NCI-H128 (cell line): ENCODE data around the gene HMG20A.

Experiments used
- DNase-seq: peaks from one replicate; lab custom pipeline; 2025; ENCODE audit not compliant: unreplicated experiment; lab: John Stamatoyannopoulos, UW

The HMG20A gene

DNA sequence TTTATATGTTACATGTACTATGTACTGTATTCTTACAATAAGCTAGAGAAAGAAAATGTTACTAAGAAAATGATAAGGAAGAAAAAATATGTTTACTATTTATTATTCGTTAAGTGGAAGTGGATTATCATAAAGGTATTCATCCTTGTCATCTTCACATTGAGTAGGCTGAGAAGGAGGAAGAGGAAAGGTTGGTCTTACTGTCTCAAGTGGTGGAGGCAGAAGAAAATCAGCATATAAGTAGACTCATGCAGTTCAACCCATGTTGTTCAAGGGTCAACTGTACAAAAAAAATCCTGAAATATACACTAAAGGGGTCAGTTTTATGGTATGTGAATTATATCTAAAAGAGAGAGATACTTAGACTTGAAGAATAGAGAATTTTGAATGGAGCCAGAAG is 5.7 kb downstream of the HMG20A start:
- DNase-seq, result no peak

DNA sequence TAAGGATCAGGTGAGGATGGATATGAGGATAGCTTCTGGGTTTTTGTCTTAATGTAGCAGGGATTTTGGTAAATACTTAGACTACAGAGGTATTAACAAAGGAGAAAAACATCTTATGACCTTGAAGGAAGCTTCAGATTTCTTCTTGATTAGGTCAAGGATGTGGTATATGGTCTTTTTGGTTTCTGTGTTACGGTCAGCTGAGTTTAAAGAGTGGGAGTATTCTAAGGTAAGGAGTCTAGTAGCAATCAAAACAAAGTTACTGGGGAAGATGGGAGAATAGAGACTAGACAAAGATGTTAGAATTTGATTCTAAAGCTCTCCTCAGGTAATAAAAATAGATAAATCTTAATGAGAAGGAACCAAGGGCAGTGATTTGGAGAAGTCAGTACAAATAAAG is 6.2 kb downstream of the HMG20A start:
- DNase-seq, result no peak

DNA sequence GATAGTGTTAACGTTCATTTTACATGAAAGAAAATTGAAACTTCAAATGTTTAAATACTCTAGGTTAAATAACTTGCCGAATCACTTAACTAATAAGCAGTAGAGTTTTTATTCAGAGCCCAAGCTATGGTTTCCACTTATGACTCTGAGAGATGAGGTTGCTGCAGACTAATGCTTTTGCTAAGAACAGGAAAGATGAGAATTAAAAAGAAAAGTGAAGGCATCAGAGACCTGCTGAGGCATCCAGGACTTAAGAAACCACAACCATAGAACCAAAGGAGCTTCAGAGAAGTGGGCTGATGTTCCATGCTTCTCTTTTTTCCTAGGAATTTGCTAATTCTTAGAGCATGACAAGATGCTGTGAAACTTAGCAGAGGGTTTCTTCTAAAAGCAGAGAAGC is 9.5 kb downstream of the HMG20A start:
- DNase-seq, result no peak

DNA sequence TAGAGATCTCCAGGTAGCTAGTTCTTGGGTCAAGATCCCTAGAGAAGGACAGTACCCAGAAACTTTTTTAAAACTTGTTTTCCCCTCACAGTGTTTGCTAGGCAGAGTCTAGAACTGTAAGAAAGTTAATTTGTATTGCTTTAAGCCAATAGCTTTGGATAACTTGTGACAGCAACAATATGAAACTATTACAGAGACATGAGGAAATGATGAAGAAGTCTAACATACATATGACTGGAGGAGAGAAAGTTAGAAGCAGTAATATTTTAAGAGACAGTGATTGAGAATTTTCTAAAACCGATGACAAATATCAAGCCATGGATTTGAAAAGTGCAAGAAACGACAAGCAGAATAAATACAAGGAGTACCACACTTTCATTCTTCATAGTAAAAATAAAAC is 10.0 kb downstream of the HMG20A start:
- DNase-seq, result no peak

DNA sequence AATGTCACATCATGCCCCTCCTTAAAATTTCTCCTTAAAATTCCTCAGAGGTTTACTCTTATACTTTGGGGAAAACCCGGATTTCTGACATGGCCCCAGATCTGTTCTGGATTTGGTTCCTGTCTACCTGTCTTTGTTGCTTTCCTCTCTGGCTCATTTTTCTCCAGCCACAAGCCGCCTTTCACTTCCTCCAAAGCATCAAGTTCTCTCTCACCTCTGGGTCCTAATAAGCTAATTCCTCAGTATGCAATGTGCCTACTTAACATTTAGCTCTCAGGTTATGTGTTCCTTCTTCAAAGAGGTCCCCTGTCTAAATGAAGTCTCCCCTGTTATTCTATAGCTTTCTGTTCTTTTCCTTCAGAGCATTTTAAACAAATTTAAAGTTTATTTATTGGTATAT is 16.1 kb downstream of the HMG20A start:
- DNase-seq, result no peak

DNA sequence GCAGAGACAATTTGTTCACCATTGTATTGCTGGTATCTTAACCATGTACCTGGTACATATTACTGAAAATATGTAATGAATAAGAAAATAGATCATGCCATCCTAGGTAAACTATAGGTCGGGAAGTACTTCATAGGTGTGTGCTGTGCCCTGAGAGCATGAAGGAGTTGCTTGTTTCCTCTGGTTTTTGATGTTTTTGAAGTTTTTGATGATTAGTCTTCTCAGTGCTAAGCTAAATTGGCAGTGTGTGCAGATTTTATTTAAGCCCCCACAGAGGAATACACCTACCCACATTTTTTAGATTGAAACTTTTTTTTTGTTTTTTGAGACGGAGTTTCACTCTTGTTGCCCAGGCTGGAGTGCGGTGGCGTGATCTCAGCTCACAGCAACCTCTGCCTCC is 16.6 kb downstream of the HMG20A start:
- no peak for DNase-seq

DNA sequence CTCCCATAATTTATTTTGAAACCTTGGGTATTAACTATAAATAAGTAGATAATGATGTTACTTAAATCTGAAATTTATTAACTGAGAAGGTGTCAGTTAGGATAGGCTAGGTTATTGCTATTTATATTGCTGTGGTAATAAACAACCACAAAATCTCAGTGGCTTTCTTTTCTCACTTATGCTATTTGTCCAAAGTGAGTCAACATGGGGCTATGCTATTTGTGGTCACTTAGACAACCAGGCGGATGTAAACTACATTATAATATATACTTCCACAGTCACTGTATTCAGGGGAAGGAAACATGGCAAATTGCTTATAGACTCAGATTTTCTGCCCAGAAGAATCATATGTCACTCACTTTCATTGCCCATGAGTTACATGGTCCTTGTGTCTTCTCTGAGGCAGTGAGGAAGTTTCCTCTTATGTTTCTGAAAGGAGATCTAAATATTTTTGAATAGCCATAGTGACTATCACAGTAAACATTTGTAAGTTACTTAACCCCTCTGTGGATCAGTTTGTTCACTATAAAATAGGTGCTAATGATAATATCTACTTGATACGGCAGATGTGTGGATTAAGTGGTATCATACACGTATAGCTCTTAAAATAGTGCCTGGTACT is 19.8 kb downstream of the HMG20A start:
- no peak for DNase-seq

DNA sequence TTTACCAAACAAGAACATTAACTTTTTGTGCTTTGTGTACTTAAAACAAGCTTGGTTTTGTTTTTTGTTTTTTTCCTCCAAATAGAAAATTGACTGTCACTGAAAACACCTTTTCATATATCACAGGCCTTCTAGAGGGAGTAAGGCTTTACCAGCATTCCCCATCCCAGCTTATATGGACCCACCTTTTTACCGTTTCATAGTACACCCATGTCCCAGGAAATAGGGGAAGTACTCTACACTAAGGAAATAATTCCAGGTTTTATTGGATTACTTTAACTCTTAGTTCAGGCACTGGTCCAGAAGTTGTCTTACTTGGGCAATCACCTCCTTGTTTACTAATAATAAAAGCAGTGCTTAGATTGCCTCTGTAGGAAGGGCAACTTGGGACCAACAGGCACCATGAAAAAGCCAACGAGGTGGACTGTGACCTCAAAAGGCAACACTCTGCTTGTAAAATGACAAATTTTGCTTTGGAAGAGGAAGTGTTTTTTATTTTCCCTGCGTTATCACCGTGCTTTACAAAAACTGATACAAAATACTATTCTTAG is 26.2 kb downstream of the HMG20A start:
- no peak for DNase-seq

DNA sequence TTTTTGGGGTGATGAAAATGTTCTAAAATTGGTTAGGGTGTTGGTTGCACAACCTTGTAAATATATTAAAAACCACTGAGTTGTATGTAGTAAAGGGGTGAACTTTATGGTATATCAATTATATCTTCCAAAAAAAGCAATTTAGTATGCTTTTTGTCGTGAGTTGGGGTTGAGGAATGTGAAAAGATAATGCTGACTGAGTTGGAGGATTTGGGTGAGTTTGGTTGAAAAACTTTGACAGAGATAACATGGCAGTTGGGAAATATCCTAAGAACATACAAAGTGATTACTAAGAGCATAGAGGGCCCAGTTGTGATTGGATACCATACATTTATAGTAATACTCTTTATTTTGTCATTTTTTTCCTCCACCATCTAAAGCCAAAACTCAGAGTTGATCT is 33.6 kb downstream of the HMG20A start:
- no peak for DNase-seq

DNA sequence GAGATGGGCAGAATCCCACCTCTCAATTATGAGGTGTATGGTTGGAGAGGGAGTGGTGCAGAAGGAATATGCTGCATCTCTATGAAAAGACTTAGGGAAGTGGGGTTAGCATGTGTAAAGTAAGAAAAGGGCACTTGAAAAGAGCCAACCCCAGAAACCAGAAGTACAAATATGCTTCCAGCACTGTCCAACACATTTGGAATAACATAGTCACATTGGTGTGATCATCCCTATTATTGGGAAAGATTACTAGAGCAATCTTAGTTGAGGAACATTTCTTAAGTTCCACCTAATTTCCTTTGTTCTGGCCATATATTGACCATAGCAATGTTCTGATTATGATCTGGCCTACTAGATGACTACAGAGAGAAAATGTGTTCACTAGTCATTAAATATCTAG is 34.3 kb downstream of the HMG20A start:
- DNase-seq, result no peak

DNA sequence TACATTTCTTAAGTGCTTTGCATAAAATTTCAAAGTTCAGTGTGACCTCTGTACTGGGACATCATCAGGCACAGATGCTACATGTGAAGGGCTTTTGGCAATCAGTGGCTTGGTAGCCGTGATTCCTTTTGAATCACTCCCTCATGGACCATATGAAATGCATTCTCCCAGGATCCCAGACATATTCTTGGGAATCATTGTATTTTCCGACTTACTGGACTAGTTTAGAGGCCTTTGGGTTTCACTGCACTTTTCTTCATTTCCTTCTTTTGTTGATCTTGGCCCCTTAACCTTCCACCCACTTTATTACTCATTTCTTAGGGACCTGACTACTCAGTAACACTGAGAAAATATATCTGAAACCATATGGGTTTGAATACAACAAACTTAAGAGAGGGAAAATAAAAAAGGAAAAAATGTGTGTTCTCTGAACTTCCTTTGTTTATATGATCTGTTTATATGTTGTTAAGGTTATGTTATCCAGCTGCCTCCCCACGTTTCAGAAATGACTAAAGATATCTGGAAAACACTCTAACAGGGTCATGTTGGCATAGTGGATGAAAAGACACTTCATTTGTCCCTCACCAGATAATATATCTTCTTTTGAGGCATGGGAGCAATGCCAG is 35.1 kb downstream of the HMG20A start:
- DNase-seq, result no peak

DNA sequence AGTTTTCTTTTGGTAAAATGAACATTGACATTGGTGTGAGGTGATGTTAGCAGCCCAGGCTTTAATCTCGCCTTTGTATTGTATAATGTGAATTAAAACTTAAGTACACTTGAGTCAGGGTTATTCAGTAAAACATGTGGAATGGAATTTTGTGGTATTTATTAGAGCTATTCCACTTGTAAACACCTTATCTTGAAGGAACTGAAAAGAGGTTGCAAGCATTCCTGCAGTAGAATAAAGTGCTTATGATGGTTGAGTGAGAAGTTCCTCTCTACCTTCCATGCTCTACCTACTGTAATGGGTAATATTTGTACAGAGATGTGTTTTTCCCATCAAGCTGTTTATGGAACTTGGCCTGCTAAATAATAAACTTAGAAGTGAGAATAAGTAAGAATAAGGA is 36.1 kb downstream of the HMG20A start:
- DNase-seq, result no peak

DNA sequence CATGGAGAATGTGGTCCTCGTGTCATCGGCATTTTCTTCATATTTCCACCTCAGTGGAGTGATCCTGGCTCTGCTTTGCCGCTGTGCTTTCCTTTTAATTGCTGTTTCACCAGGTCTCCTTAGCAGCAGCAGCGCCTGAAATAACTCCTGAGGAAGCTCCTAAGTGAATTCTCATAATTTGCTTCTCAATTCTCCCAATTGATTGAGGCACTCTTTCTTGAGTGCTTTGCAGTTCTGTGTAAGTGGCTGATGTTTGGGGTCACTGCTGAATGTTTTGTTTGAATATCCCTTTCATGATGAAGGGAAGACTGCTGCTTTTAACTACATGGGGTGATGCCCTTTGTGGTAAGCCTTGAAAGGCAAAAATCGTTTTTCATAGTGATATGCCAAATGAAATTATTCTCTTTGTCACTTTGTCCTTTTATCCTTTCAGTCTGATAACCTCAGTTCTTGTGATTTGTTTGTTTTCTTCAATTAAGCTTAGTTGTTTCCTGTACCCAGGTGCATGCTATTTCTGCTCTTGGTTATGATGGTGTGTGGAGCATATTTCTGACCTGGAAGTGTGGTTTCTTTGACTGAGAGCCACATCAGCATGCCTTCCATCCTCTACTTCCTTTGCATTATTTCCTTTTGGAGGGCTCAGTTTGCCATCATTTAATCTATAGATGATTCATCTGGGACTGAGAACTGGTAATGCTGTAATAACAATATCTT is 36.7 kb downstream of the HMG20A start:
- DNase-seq, result no peak

DNA sequence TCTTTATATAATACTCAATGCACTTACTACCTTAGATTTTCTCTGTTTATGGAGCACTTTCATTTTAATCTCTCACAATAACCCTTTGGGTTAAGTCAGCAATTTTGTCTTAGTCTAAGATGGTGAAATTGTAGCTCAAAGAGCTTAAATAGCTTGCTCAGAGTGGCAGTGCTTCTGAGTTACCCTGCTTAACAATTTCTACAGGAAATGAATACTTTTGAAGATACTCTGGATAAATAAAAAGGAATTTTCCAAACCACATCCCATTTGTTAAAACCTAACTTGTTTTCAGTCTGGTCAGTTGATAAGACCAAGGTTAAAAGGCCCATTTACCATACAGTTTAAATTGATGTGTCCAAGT is 37.2 kb downstream of the HMG20A start:
- no peak for DNase-seq

DNA sequence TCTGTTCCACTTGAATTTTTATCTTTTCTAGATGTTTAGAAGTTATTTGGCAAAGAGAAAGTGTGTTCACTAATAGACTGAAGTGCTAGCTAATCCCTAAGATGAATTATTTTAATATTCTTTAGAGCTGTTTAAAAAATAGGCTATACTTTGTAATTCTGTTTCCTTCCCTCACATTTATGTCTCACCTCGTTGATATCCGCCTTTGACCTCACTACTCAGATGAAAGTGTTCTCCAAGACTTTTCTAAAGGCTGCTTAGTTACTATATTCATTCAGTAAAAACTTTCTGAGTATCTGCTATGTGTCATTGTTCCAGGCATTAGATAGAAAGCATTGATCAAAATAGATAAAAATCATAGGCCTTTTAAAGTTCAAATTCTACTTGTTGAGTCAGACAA is 38.3 kb downstream of the HMG20A start:
- no peak for DNase-seq

DNA sequence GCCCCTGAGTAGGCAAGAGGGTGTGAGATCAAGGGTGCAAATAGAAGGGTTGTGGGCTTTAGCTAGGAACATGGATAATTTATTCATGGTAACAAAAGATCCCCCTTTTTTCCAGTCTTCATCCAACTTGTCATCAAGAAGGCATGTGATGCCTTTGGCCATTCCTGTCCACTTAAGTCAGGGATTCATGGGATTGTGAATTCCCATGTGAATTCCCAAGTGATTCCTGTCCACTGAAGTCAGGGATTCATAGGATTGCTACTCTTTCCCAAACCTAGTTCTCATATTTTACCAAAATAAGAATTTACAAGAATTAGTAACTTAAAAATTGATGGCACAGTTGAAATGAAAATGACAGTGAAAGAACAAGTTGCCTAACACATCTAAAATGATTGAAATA is 40.8 kb downstream of the HMG20A start:
- no peak for DNase-seq

DNA sequence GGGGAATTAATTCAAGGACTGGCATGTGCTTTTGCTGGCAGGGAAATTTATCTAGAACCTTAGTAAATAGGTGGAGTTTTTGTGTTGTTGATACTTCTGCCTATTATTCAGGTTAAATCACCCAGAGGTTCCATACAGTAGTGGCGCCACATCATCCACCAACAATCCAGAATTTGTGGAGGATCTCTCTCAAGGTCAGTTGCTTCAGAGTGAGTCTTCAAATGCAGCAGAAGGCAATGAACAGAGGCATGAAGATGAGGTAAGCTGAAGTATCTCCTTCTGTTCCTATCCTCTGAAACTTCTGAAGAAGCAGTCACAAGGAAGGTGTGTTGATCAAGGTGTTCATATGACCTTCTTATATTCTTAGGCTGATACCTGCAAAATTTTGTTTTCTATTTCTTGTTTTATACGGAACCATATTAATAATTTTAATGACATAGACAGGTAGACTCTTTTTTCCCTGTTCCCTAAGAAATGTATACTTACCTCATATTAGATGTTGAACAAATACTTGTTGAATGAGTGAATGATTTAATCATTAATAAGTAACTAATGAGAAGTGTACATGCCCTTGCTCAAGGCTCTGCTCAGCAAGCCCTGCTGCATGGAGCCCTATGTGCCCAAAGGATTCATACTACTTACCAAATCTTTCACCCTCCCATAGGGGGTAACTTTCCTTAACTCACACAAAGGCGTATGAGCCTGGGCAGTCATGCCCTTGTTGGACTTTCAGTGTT is 43.6 kb downstream of the HMG20A start:
- DNase-seq, result no peak

DNA sequence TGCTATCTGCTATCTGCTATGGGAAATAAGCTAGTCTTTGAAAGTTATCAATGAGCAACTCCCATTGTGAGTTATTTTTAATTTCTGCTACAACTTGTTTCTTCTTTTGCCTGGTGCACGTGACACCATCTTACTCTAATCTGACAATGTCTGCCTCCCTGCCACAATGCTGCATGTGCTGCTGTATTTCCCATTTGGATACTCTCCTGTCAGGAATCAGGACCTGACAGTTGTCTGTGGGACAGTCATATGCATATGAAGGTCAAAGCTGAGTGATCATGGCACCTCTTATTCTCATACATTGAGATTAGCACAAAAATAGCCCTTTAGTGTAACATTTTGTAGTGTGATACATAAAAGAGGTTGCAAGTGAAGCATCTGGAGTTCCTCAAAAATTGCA is 45.8 kb downstream of the HMG20A start:
- DNase-seq, result no peak

DNA sequence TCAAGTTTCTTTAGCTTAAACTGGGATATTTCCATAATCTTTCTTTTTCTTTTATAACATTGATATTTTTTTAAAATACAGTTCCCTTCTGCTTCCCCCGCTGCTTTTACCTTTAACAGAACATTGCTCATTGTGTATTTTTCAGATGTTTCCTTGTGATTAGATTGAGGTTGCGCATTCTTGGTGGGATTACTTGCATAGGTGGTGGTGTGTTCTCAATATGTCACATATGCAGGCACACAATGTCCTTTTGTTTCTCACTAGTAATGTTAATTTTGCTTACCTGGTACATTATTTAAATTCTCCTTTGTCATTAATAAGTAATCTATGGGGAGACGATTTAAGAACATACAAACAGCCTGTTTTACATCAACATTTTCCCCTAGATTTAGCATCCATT is 48.2 kb downstream of the HMG20A start:
- no peak for DNase-seq

DNA sequence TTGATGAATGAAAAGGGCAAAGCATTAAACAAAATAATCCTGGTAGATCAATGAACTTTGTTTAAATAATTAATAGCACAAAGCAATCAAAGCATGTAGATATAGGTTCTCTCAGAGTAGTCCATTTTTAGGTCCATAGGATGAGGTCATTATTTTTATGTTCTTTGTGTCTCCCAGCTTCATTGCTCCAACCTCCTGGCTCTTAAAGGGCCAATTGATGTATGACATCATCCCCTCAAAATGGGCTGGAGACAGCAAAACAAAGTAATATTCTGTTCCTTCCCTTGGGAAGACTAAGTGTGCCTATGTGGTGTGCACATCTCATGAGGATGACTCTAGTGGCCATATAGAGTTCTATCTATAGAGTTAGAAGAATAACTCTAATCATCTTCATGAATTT is 49.5 kb downstream of the HMG20A start:
- no peak for DNase-seq

DNA sequence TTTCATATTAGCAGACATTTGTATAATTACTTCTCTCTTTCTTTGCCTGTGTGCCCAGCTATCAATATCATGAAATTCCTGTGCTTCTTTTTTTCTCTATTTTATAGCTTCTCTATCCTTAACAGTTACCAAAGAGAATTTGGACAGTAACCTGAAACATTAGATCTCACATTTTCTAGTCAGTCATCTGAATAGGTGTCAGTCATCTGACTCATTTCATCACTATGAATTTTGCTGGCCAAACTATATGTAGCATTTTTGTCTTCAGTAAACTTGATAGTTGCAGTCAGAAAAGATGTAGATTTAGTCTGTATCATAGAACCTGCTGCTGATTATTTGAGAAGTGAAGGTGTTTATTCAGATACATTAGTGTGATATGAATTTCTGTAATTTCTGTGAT is 52.6 kb downstream of the HMG20A start:
- DNase-seq, result no peak
